ENCODE results near the gene EFL1.
"Not testable (repeated sequence)": the region's sequence is repeated elsewhere in the genome, so short reads cannot be mapped to it uniquely, and the experiment has no call there.

EFL1 gene

DNA sequence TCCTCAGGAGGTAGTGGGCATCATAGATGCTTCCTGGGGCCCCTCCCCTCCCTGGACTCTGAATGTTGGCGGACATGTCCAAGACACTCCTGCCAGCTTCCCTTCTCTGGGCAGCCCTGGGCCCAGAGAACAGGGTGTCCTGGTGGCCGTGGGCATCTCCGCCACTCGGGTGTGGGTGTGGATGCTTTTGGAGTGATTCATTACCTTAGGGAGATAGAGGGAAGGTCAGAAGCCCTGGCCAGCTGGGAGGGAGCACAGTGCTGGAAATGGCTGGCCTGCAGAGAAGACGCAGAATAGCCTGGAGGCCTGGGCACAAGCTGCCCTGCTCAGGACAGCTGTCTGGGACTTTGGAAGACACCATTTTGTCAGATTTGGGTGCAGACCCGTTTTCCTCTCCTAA, 37.8 kb upstream of the EFL1 start:
- H3K27ac ChIP-seq (ENCODE audit: low read depth, low read length, severe bottlenecking); H3K9me3 ChIP-seq (ENCODE audit: control insufficient read depth, low read length); H3K4me3 ChIP-seq (ENCODE audit: extremely low read depth, insufficient read depth, low read length, poor library complexity, severe bottlenecking); H3K36me3 ChIP-seq (ENCODE audit: control insufficient read depth, insufficient read depth, low read length); H3K4me1 ChIP-seq (ENCODE audit: control insufficient read depth, insufficient read depth, low read length, poor library complexity, severe bottlenecking): not testable (repeated sequence)
- 79 to 100% methylated on average over 2 to 4 of the region's 6 CpGs for WGBS, 2 experiments (ENCODE audit: insufficient coverage in 2 of 2)

DNA sequence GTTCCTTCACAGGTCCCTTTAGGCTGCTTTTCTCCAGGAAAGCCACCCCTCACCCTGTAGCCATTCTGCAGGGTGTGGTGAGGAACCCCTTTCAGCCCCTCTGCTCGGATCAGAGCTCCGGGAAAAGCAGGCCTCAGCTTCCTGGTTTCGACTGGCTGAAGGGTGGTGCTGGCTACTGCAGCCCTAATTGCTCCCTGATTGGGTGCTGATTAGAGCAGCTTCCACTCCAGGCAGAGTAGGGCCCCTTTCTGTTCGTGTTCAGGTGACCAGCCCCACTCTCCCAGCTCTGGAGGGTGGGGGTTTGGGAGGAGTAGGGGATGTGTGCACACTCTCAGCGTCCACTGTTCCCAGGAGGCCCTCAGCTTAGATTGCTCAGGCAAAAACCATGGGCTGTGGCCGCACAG, 37.0 kb upstream of the EFL1 start:
- H3K9me3 ChIP-seq (ENCODE audit: control insufficient read depth, low read length); H3K27ac ChIP-seq (ENCODE audit: low read depth, low read length, severe bottlenecking); H3K4me3 ChIP-seq (ENCODE audit: extremely low read depth, insufficient read depth, low read length, poor library complexity, severe bottlenecking); H3K36me3 ChIP-seq (ENCODE audit: control insufficient read depth, insufficient read depth, low read length); H3K4me1 ChIP-seq (ENCODE audit: control insufficient read depth, insufficient read depth, low read length, poor library complexity, severe bottlenecking): not testable (repeated sequence)
- WGBS, 2 experiments (ENCODE audit: insufficient coverage in 2 of 2), result 92% methylated on average over 2 of the region's 6 CpGs; no CpG with 5 or more reads in 1 of the 2 experiments

GRCh38 chr15:82298520-82298919, 36.0 kb upstream of the EFL1 start:
- no peaks in the 10 kb centered on the region for H3K36me3 ChIP-seq (ENCODE audit: control insufficient read depth, insufficient read depth, low read length)
- no peak overlapping the region for H3K4me3 ChIP-seq (ENCODE audit: extremely low read depth, insufficient read depth, low read length, poor library complexity, severe bottlenecking)
- 94 to 98% methylated on average over 26 to 36 of the region's 44 CpGs for WGBS, 2 experiments (ENCODE audit: insufficient coverage in 2 of 2)
- peaks cover 6% of the 10 kb centered on the region for H3K4me1 ChIP-seq (ENCODE audit: control insufficient read depth, insufficient read depth, low read length, poor library complexity, severe bottlenecking)
- no peak overlapping the region for H3K27ac ChIP-seq (ENCODE audit: low read depth, low read length, severe bottlenecking)
- H3K9me3 ChIP-seq (ENCODE audit: control insufficient read depth, low read length), result no peaks in the 10 kb centered on the region

DNA sequence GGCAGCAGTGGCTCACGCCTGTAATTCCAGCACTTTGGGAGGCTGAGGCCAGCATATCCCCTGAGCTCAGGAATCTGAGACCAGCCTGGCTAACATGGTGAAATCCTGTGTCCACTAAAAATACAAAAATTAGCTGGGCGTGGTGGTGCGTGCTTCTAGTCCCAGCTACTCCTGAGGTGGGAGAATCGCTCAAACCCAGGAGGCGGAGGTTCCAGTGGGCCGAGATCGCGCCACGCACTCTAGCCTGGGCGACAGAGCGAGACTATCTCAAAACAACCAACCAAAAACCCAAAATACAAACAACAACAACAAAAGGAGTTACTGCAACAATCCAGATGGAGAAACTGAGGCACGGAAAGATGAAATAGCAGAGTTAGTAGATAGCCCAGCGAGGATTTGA, 35.5 kb upstream of the EFL1 start:
- Histone ChIP-seq H3K36me3 (ENCODE audit: control insufficient read depth, insufficient read depth, low read length) (no peaks in the 10 kb centered on the region), H3K4me1 (ENCODE audit: control insufficient read depth, insufficient read depth, low read length, poor library complexity, severe bottlenecking) (peaks cover 6% of the 10 kb centered on the region), H3K4me3 (ENCODE audit: extremely low read depth, insufficient read depth, low read length, poor library complexity, severe bottlenecking) (no peak overlapping the region), H3K27ac (ENCODE audit: low read depth, low read length, severe bottlenecking) (no peak overlapping the region), H3K9me3 (ENCODE audit: control insufficient read depth, low read length) (no peaks in the 10 kb centered on the region)
- WGBS, 2 experiments (ENCODE audit: insufficient coverage in 2 of 2), result 97% methylated on average over 5 to 6 of the region's 13 CpGs

DNA sequence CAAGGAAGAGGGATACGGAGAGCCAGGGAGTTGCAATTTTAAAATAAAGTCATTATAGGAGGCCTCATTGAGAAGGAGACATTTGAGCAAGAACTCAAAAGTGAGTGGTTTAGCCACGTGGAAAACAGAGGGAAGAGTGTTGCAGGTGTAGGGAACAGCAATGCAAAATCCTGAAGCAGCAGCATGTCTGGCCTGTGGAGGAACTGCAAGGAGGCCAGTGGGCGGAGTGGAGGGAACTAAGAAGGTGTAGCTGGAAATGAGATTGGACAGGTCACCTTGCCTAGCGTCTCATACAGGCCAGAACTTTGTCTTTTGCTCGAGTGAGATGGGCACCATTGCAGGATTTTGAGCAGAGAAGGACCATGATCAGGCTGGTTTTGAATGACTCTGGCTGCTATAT, 35.0 kb upstream of the EFL1 start:
- H3K36me3 ChIP-seq (ENCODE audit: control insufficient read depth, insufficient read depth, low read length), result no peaks in the 10 kb centered on the region
- no peak overlapping the region for H3K4me3 ChIP-seq (ENCODE audit: extremely low read depth, insufficient read depth, low read length, poor library complexity, severe bottlenecking)
- no peaks in the 10 kb centered on the region for H3K9me3 ChIP-seq (ENCODE audit: control insufficient read depth, low read length)
- no peak overlapping the region for H3K27ac ChIP-seq (ENCODE audit: low read depth, low read length, severe bottlenecking)
- peaks cover 6% of the 10 kb centered on the region for H3K4me1 ChIP-seq (ENCODE audit: control insufficient read depth, insufficient read depth, low read length, poor library complexity, severe bottlenecking)
- 89 to 95% methylated on average over 5 of the region's 5 CpGs for WGBS, 2 experiments (ENCODE audit: insufficient coverage in 2 of 2)

GRCh38 chr15:82294061-82294690, 31.6 kb upstream of the EFL1 start:
- WGBS, 2 experiments (ENCODE audit: insufficient coverage in 2 of 2), result 43 to 51% methylated on average over 8 to 10 of the region's 11 CpGs
- Histone ChIP-seq H3K36me3 (ENCODE audit: control insufficient read depth, insufficient read depth, low read length) (no peaks in the 10 kb centered on the region), H3K9me3 (ENCODE audit: control insufficient read depth, low read length) (no peaks in the 10 kb centered on the region), H3K4me3 (ENCODE audit: extremely low read depth, insufficient read depth, low read length, poor library complexity, severe bottlenecking) (no peak overlapping the region), H3K4me1 (ENCODE audit: control insufficient read depth, insufficient read depth, low read length, poor library complexity, severe bottlenecking) (no peaks in the 10 kb centered on the region), H3K27ac (ENCODE audit: low read depth, low read length, severe bottlenecking) (no peak overlapping the region)

DNA sequence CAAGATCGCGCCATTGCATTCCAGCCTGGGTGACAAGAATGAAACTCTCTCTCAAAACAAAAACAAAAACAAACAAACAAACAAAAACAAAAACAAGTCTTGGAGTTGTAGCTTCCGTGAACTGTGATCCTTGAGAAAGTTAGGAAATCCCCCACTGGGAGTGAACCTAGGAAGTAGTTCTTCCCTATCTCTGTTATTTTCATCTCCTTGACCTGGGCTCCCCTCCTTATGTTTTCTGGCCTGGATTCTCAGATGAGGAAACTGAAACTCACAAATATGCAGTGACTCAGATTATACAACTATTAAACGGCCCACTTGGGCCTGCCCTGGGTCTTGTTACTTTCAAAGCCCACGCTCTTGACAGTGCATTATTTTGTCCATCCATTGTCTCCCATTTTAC, 29.7 kb upstream of the EFL1 start:
- Histone ChIP-seq H3K4me3 (ENCODE audit: extremely low read depth, insufficient read depth, low read length, poor library complexity, severe bottlenecking) (no peak overlapping the region), H3K27ac (ENCODE audit: low read depth, low read length, severe bottlenecking) (no peak overlapping the region), H3K9me3 (ENCODE audit: control insufficient read depth, low read length) (no peaks in the 10 kb centered on the region), H3K36me3 (ENCODE audit: control insufficient read depth, insufficient read depth, low read length) (no peaks in the 10 kb centered on the region), H3K4me1 (ENCODE audit: control insufficient read depth, insufficient read depth, low read length, poor library complexity, severe bottlenecking) (no peaks in the 10 kb centered on the region)
- 79 to 94% methylated on average over 5 of the region's 5 CpGs for WGBS, 2 experiments (ENCODE audit: insufficient coverage in 2 of 2)

DNA sequence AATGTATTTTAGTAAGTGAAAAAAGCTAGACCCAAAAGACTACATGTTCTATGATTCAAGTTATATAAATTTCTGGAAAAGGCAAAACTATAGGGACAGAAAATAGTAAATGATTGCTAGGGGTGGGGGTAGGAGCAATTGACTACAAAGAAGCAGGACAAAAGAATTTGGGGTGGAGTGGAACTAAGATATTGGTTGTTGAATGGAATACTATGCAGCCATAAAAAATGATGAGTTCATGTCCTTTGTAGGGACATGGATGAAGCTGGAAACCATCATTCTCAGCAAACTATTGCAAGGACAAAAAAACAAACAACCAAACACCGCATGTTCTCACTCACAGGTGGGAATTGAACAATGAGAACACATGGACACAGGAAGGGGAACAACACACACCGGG, 25.7 kb upstream of the EFL1 start:
- H3K4me3 ChIP-seq (ENCODE audit: extremely low read depth, insufficient read depth, low read length, poor library complexity, severe bottlenecking); H3K27ac ChIP-seq (ENCODE audit: low read depth, low read length, severe bottlenecking); H3K36me3 ChIP-seq (ENCODE audit: control insufficient read depth, insufficient read depth, low read length); H3K4me1 ChIP-seq (ENCODE audit: control insufficient read depth, insufficient read depth, low read length, poor library complexity, severe bottlenecking); H3K9me3 ChIP-seq (ENCODE audit: control insufficient read depth, low read length): not testable (repeated sequence)
- no CpG with 5 or more reads among the region's 2 CpGs for WGBS, 2 experiments (ENCODE audit: insufficient coverage in 2 of 2)

GRCh38 chr15:82286475-82286874, 23.9 kb upstream of the EFL1 start:
- not testable (repeated sequence) for H3K36me3 ChIP-seq (ENCODE audit: control insufficient read depth, insufficient read depth, low read length); H3K4me1 ChIP-seq (ENCODE audit: control insufficient read depth, insufficient read depth, low read length, poor library complexity, severe bottlenecking); H3K27ac ChIP-seq (ENCODE audit: low read depth, low read length, severe bottlenecking); H3K9me3 ChIP-seq (ENCODE audit: control insufficient read depth, low read length); H3K4me3 ChIP-seq (ENCODE audit: extremely low read depth, insufficient read depth, low read length, poor library complexity, severe bottlenecking)
- WGBS, 2 experiments (ENCODE audit: insufficient coverage in 2 of 2), result 90 to 91% methylated on average over 3 of the region's 4 CpGs

GRCh38 chr15:82284381-82284780, 21.8 kb upstream of the EFL1 start:
- not testable (repeated sequence) for H3K27ac ChIP-seq (ENCODE audit: low read depth, low read length, severe bottlenecking); H3K9me3 ChIP-seq (ENCODE audit: control insufficient read depth, low read length); H3K4me1 ChIP-seq (ENCODE audit: control insufficient read depth, insufficient read depth, low read length, poor library complexity, severe bottlenecking); H3K4me3 ChIP-seq (ENCODE audit: extremely low read depth, insufficient read depth, low read length, poor library complexity, severe bottlenecking); H3K36me3 ChIP-seq (ENCODE audit: control insufficient read depth, insufficient read depth, low read length)
- no CpG with 5 or more reads among the region's 2 CpGs for WGBS, 2 experiments (ENCODE audit: insufficient coverage in 2 of 2)

- WGBS, 2 experiments (ENCODE audit: insufficient coverage in 2 of 2), result 87 to 91% methylated on average over 3 of the region's 4 CpGs
- not testable (repeated sequence) for H3K9me3 ChIP-seq (ENCODE audit: control insufficient read depth, low read length); H3K27ac ChIP-seq (ENCODE audit: low read depth, low read length, severe bottlenecking); H3K4me3 ChIP-seq (ENCODE audit: extremely low read depth, insufficient read depth, low read length, poor library complexity, severe bottlenecking); H3K36me3 ChIP-seq (ENCODE audit: control insufficient read depth, insufficient read depth, low read length); H3K4me1 ChIP-seq (ENCODE audit: control insufficient read depth, insufficient read depth, low read length, poor library complexity, severe bottlenecking)
Observed at GRCh38 chr15:82282386-82282785, 19.9 kb upstream of the EFL1 start.
